ENCODE measurements around the gene NGF.

GRCh38 chr1:115319706-115320105 is 18.3 kb downstream of the NGF start:
- TF ChIP-seq, protein P1, sequence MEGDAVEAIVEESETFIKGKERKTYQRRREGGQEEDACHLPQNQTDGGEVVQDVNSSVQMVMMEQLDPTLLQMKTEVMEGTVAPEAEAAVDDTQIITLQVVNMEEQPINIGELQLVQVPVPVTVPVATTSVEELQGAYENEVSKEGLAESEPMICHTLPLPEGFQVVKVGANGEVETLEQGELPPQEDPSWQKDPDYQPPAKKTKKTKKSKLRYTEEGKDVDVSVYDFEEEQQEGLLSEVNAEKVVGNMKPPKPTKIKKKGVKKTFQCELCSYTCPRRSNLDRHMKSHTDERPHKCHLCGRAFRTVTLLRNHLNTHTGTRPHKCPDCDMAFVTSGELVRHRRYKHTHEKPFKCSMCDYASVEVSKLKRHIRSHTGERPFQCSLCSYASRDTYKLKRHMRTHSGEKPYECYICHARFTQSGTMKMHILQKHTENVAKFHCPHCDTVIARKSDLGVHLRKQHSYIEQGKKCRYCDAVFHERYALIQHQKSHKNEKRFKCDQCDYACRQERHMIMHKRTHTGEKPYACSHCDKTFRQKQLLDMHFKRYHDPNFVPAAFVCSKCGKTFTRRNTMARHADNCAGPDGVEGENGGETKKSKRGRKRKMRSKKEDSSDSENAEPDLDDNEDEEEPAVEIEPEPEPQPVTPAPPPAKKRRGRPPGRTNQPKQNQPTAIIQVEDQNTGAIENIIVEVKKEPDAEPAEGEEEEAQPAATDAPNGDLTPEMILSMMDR (IDR thresholded peaks at IDR 0.05): no peak
- no peak for TF ChIP-seq POLR2A (IDR thresholded peaks at IDR 0.05)

Measured in lower leg skin (tissue), 3 donors.